ENCODE data around the gene CNFN.

CNFN gene

DNA sequence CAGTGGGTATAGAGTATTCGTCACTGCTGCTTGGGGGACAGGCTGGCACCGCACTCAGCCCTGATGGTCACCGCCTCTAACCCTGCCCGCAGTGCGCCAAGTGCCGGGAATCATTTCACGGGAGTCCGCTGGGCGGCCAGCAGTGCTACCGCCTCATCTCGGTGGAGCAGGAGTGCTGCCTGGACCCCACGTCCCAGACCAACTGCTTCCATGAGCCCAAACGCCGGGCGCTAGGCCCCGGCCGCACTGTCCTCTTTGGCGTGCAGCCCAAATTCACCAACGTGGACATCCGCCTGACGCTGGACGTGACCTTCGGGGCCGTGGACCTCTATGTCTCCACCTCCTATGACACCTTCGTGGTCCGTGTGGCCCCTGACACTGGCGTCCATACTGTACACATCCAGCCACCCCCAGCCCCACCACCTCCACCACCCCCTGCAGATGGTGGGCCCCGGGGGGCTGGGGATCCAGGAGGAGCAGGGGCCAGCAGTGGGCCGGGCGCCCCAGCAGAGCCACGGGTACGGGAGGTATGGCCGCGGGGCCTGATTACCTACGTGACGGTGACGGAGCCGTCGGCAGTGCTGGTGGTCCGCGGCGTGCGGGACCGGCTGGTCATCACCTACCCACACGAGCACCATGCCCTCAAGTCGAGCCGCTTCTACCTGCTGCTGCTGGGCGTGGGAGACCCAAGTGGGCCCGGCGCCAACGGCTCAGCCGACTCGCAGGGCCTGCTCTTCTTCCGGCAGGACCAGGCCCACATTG lies 14.5 kb downstream of the CNFN start:
- no peak for DNase-seq (ENCODE audit: low read depth)

DNA sequence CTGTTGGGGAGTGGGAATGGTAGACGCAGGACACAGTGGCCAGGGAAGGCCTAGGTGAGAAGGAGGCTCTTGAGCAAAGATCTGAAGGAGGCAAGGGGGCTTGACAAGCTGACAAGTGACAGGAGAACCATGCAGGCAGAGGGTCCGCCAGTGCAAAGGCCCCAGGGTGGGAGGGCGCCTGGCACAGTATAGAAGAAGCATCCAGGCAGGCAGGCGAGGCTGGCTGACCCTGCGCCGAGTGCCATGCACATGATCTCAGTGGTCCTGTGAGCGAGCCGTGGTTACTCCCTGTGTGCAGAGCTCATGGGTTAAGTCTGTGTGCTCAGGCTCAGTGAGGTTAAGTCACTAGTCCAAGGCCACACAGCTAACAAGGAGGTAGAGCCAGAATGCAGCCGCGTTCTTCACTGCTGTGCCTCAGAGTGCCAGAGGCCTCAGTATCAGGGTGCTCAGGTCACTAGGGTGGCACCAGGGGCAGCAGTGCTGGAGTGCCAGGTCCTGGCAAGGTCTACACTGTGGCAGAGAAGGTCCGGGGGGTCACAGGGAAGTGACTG lies 15.2 kb downstream of the CNFN start:
- no peak for DNase-seq (ENCODE audit: low read depth)

DNA sequence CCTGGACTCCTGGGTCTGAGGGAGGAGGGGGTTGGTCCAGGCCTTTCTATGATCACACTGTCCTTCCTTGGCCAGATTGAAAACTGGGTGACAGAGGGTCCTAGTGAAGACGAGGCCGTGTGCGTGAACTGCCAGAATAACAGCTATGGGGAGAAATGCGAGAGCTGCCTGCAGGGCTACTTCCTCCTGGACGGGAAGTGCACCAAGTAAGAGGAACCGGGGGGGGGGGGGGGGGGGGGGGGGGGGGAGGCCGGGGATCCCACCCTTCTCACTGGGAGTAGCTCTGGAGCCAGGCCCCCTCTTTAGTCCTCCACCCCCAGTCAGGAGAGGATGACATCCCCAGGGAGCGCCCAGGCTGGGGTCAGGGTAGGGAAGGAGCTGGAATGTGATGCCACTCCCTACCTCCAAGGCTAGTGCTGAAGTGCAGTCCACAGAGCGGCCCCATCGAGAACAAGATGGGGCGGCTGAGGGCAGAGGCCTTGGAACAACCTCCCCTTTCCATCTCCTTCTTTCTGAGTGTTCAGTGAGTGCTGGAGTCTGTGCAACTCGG lies 19.4 kb downstream of the CNFN start:
- no peak for DNase-seq (ENCODE audit: low read depth)

DNA sequence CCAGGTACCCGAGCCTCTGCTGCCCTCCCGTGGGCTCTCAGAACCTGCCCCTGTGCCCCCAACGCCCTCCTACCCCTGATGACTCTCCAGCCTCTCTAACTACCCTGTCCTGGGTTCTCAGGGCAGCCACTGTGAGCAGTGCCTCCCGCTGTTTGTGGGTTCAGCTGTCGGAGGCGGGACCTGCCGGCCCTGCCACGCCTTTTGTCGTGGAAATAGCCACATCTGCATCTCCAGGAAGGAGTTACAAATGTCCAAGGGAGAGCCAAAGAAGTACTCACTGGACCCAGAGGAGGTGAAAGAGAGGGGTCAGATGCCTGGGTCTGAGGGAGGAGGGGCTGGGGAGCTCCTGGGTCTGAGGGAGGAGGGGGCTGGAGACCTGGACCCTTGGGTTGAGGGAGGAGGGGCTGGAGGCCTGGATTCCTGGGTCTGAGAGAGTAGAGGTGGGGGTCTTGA lies 20.0 kb downstream of the CNFN start:
- no peak for DNase-seq (ENCODE audit: low read depth)

DNA sequence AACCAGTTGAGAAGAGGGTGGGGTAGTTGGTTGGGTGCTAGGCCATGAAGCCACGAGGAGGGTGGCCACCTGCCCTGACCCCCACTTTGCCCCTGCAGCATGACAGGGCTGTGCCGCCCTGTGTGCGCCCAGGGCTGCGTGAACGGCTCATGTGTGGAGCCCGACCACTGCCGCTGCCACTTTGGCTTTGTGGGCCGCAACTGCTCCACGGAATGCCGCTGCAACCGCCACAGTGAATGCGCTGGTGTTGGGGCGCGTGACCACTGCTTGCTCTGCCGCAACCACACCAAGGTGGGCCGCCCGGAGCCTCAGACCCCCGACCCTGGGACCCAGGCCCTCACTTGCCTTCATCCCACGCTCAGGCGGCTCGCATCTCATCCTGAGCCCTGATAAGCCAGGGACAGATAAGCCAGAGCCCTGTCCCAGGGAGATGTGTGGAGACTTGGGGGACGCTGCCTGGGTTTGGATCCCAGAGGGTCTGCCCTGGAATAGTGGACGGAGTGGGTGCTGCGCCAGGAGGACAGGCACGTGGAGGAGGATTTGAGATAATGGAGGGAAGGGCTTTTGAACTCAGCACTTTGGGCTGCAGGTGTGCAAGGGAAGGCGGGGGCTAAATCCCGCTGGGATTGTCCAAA lies 20.5 kb downstream of the CNFN start:
- no peak for DNase-seq (ENCODE audit: low read depth)

DNA sequence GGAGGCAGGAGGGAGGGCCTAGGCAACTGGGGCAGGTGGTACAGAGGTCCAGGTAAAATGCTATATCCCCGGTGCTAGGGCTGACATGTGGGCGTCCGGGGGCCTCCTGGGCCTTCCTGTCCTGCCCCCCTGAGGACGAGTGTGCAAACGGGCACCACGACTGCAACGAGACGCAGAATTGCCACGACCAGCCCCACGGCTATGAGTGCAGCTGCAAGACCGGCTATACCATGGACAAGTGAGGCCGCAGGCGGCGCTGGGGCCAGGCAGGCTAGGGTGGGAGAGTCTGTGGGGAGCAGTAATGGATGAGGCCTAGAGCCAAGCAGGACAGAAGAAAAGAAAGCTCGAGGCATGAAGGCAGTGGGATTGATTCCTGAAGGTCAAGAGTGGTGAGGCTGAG lies 21.3 kb downstream of the CNFN start:
- no peak for DNase-seq (ENCODE audit: low read depth)

DNA sequence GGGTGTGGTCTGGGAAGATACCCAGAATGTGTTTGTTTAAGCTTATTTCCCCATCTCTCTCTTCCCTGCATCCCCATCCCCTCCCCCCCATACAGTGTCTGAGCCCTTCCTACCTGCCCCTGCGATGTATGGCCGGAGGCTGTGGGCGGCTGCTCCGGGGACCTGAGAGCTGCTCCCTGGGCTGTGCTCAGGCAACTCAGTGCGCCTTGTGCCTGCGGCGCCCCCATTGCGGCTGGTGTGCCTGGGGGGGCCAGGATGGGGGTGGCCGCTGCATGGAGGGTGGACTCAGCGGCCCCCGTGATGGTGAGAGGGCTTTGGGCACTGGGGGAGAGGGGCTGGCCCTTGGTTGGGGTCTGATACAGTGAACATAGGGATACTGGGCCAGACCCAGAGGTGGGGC lies 21.7 kb downstream of the CNFN start:
- DNase-seq (ENCODE audit: low read depth): no peak

DNA sequence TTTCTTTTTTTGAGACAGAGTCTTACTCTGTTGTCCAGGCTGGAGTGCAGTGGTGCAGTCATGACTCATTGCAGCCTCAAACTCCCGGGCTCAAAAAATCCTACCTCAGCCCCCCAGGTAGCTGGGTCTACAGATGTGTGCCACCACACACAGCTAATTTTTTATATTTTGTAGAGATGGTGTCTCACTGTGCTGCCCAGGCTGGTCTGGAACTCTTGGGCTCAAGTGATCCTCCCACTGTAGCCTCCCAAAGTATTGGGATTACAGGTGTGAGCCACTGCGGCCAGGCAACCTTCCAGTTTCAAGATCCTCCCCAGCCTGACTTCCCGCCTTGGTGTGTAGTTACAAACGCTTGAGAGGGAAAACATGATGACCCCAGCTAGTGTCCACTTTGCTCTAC lies 22.2 kb downstream of the CNFN start:
- DNase-seq (ENCODE audit: low read depth): no peak

DNA sequence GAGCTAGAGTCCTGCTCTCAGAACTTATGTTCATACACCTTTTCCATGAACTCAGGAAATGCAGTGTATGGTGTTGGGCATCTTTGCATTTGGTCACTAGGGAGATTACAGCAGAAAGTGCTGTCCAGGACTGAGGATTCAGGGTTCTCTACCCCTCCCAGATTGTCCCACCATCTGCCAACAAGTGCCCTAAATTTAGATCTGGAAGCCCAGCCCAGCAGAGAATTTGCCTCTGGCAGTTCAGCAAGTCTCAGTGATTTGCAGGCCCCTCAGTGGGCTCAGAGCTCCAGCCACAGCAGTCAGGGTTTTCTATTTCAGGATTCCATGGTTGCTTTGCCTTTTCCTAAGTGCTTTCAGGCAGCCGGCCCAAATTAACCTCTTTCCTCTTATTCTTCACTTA lies 23.4 kb downstream of the CNFN start:
- DNase-seq (ENCODE audit: low read depth): no peak

DNA sequence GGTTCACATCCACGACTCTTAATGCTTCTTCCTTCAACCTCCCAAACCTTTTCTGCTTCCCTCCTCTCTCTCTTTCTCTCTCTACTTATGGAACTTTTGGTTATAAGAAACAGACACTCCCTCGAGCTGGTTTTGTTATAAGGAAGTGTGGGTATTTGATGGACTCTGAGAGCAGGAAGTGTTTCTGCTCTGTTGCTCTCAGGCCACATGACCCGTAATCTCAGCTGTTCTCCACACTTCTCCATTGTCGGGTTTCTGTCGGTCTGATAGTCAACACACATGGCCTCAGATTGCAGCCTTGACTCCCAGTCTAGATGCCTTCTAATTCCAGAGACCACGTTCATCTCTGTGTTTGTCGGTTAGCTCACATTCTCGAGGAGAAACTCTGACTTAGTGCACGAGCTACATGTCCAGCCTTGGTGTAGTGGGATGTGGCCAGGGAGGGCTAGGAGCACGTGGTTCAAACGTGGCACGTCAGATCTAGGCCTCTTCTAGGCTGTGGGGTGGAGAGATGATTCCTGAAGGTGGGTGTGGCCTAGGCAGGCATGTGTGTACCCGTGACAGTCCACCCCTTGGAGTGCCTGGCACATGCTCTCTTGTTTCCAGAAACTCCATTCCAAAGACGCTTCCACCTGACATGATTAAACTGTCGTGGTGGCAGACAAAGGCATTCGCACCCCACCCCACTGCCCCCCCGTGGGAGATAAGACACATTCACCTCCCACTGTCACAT lies 26.3 kb downstream of the CNFN start:
- no peak for DNase-seq (ENCODE audit: low read depth)

DNA sequence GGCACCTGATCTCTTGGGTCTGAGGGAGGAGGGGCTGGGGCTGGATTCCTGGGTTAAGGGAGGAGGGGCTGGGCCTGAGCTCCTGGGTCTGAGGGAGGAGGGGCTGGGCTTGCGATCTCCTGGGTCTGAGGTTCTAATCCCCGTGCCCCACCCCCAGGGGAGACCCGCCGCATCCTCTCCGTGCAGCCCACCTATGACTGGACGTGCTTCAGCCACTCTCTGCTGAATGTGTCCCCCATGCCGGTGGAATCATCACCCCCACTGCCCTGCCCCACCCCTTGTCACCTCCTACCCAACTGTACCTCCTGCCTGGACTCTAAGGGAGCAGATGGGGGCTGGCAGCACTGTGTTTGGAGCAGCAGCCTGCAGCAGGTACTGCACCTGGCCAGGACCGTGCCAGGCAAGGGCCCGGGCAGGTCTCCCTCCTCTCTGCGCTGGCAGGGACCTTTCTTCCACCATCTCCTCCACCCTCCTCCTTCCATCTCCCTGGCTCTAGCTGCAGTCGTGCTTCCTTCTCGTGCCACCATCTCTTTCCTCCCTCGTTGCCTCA lies 27.1 kb downstream of the CNFN start:
- DNase-seq (ENCODE audit: low read depth): no peak

DNA sequence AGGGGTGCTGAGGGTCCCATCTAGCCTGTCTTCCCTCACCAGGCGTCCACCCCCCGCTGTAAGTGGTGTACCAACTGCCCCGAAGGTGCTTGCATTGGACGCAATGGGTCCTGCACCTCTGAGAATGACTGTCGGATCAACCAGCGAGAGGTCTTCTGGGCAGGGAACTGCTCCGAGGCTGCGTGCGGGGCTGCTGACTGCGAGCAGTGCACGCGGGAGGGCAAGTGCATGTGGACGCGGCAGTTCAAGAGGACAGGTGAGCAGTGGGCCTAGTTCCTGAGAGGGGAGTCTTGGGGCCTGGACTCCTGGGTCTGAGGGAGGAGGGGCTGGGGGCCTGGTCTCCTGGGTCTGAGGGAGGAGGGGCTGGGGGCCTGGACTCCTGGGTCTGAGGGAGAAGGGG lies 27.8 kb downstream of the CNFN start:
- DNase-seq (ENCODE audit: low read depth): no peak

DNA sequence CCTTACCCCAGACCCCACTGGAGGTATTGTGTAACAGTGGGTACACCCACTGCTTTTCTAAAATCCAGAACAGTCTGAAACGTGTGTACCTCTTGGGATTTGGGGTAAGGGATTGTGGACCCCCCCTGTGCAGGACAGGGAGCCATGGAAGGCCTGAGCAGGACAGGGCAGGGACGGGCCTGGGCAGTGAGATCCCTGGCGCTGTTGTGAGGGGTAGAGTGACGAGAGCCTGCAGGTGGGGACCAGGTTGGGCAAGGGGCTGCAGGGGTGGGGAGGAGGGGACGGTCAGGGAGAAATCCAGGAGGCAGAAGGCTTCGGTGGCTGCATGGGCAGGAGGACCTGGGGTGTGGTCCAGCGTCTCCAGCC lies 28.6 kb downstream of the CNFN start:
- no peak for DNase-seq (ENCODE audit: low read depth)

DNA sequence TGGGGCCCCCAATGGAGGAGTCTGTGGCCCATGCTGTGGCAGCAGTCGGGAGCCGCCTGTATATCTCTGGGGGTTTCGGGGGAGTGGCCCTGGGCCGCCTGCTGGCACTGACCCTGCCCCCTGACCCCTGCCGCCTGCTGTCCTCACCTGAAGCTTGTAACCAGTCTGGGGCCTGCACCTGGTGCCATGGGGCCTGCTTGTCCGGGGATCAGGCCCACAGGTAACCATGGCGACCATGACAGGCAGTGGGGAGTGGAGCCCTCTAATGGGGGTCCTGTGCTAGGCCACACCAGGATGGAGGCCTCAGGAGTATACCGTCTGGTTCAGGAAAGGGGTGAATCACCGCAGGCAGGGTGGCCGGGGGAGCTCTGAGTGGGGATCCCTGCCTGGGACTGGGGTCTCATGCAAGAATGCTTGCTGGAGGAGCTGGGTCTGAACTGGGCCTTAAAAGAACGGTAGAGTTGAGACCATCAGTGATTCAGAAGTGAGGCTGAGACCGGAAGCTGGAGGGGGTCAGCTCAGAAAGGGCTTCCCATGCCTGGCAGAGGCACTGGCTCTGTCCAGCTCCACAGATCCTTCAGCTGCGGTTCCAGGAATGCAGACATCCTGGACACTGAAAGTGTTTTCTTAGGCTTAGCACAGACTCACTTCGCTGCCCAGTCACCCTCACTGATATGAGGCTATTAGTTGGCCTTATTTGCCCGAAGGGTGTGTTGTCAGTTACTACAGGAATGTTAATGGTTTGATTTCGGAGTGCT lies 29.1 kb downstream of the CNFN start:
- DNase-seq (ENCODE audit: low read depth): no peak

DNA sequence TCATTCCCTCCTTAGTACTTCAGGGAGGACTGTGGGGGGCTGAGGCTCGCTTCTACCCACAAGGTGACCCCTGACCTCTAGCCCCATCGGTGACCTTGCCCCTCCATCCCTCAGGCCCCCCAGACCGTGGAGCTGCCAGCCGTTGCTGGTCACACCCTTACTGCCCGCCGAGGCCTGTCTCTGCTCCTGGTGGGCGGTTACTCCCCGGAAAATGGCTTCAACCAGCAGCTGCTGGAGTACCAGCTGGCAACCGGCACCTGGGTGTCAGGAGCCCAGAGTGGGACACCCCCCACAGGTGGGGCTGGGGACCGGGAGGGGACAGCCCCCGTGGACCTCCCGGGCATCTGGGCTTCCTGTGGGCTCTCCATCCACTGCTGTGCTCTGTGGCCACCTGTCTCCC lies 32.8 kb downstream of the CNFN start:
- DNase-seq (ENCODE audit: low read depth): no peak

DNA sequence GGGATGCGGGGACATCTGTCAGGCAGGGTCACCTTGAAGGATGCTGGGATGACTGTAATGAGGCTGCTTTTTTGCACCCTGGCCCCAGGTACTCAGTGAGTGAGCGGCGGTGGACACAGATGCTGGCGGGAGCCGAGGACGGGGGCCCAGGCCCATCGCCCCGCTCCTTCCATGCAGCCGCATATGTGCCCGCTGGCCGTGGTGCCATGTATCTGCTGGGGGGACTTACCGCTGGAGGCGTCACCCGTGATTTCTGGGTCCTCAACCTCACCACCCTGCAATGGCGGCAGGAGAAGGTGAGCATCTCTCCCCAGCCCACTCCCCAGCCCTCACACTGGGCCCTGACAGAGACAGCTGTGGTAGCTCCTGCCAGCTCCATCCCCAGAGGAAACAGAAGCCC lies 33.4 kb downstream of the CNFN start:
- no peak for DNase-seq (ENCODE audit: low read depth)

DNA sequence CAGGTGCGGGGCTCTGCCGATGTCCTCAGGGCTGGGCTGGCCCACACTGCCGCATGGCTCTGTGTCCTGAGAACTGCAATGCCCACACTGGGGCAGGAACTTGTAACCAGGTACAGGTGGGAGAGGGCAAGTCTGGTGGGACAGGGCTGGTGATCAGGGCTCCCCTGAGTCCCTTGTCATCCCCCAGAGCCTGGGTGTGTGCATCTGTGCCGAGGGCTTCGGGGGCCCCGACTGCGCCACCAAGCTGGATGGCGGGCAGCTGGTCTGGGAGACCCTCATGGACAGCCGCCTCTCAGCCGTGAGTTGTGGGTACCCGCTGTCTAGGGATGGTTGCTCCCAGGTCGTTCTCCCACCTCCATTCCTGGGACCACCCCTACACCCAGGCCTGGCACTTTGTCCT lies 34.2 kb downstream of the CNFN start:
- no peak for DNase-seq (ENCODE audit: low read depth)

DNA sequence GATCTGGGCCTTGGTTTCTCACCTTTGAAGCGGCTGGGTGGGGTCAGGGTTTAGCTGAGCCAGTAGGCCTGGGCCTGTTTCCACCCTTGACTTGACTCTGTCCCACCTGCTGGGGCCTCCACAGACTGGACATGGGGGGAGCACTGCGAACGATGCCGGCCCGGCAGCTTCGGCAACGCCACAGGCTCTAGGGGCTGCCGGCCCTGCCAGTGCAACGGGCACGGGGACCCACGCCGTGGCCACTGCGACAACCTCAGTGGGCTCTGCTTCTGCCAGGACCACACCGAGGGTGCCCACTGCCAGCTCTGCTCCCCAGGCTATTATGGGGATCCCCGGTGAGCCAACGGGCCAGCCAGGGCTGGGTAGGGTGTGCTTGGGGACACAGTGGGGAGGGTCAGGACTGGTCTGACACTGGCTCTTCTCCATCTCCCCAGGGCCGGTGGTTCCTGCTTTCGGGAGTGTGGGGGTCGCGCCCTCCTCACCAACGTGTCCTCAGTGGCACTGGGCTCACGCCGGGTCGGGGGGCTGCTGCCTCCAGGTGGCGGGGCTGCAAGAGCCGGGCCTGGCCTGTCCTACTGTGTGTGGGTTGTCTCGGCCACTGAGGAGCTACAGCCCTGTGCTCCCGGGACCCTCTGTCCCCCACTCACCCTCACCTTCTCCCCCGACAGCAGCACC lies 36.6 kb downstream of the CNFN start:
- no peak for DNase-seq (ENCODE audit: low read depth)

DNA sequence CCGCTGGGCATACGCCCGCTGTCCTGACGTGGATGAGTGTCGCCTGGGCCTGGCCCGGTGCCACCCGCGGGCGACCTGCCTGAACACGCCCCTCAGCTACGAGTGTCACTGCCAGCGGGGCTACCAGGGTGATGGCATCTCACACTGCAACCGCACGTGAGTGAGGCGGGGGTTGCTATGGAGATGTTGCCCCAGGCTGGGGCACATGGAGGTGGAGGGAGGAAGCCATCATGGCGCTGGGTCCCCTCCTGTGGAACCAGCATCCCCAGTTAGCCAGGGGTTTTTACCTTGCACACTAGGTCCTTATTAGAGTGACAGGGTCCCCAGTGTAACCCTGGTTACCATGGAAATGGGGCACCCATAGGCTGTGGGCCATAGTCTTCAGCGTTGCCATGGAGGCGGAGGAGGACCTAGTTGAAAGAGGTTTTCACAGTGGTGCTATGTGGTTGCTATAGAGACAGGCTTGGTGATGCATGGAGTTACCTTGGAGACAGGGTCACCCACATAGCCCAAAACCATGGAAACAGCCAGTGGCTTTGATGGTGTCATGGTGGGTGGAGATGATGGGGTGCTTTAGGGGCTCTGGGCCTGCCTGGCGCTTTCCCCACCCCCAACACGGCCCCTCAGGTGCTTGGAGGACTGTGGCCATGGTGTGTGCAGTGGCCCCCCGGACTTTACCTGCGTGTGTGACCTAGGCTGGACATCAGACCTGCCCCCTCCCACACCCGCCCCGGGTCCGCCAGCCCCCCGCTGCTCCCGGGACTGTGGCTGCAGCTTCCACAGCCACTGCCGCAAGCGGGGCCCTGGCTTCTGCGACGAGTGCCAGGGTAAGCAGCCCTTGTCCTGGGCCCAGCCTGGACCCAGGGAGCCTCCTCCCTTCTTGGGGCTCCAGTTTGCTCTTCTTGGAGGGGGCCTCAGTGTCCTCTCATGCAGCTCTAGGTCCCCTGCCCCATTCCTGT lies 37.5 kb downstream of the CNFN start:
- no peak for DNase-seq (ENCODE audit: low read depth)
